ENCODE results near the gene ALDH3B2.

DNA sequence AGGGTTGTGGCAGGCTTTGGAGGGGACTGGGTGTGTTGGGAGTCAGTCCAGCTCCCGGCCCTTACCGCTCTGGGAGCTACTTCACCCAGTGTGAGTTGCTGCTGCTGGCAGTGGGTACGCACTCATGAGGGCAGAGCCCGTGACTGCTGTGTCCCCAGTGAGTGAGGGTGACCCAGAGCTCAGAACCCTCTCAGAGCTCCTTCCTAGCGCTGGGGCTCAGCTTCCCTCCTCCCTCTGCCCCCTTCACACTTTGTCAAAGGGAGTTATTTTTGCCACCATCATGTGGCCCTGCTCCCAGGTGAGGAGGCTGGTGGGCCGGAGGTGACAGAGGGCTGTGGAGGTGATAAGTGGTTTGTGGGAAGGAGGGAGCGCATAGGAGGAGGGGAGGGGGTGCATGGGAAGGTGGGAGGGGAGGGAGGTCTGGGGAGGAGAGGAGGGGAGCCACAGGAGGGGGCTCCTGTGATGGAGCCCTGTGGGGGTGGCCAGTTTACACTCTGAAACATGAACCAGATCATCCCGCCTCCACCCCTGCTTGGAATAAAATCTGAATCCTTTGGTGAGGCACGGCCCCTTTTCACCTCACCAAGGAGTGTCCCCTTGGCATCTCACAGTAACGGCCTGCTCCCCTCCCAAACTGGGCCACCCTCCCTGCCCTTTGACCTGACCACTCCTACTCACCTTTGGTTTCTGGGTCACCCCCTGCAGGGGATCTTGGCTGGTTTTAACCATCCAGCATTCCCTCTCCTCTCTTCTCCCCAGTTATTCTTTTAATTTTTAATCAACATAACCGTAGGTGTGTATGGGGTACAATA lies 57.8 kb downstream of the ALDH3B2 start:
- TF ChIP-seq POLR2AphosphoS5 (IDR thresholded peaks at IDR 0.05; ENCODE audit: low read depth, low read length): no peak
- TF ChIP-seq TAF1 (IDR thresholded peaks at IDR 0.05; ENCODE audit: borderline replicate concordance, insufficient read depth, low read length): no peak
- TF ChIP-seq, protein P1, sequence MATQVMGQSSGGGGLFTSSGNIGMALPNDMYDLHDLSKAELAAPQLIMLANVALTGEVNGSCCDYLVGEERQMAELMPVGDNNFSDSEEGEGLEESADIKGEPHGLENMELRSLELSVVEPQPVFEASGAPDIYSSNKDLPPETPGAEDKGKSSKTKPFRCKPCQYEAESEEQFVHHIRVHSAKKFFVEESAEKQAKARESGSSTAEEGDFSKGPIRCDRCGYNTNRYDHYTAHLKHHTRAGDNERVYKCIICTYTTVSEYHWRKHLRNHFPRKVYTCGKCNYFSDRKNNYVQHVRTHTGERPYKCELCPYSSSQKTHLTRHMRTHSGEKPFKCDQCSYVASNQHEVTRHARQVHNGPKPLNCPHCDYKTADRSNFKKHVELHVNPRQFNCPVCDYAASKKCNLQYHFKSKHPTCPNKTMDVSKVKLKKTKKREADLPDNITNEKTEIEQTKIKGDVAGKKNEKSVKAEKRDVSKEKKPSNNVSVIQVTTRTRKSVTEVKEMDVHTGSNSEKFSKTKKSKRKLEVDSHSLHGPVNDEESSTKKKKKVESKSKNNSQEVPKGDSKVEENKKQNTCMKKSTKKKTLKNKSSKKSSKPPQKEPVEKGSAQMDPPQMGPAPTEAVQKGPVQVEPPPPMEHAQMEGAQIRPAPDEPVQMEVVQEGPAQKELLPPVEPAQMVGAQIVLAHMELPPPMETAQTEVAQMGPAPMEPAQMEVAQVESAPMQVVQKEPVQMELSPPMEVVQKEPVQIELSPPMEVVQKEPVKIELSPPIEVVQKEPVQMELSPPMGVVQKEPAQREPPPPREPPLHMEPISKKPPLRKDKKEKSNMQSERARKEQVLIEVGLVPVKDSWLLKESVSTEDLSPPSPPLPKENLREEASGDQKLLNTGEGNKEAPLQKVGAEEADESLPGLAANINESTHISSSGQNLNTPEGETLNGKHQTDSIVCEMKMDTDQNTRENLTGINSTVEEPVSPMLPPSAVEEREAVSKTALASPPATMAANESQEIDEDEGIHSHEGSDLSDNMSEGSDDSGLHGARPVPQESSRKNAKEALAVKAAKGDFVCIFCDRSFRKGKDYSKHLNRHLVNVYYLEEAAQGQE (IDR thresholded peaks at IDR 0.05; ENCODE audit: insufficient read depth in 1 of 2, low read depth in 2 of 2, low read length in 2 of 2): no peak
- TF ChIP-seq SIN3A (IDR thresholded peaks at IDR 0.05; ENCODE audit: borderline replicate concordance, insufficient read depth, low read length): no peak
- TF ChIP-seq FOXP2 (optimal IDR thresholded peaks at IDR 0.05; ENCODE audit: borderline replicate concordance, extremely low read depth, extremely low read length, insufficient read depth): no peak

Data from PFSK-1 (cell line).